OCI-LY1 (cell line): Measurements from ENCODE around the gene HLA-DQB1.
"Not testable (repeated sequence)": the region's sequence is repeated elsewhere in the genome, so short reads cannot be mapped to it uniquely, and the experiment has no call there.

ENCODE experiments used
- CTCF ChIP-seq: fragments of 200-600 bp; sonication (generic), shearing (Covaris generic); IDR thresholded peaks from 2 replicates; pipeline ENCODE4 v1.5.1; 2017; ENCODE audit warnings: mild to moderate bottlenecking, antibody characterized with exemption, low read length, moderate library complexity, mixed read lengths
- EZH2 ChIP-seq: fragments of 200-600 bp; sonication (generic), shearing (Covaris generic); IDR thresholded peaks from 2 replicates; pipeline ENCODE4 v1.8.0; 2017; ENCODE audit warnings: borderline replicate concordance, mixed run types, mild to moderate bottlenecking, antibody characterized with exemption, low read length, moderate library complexity, mixed read lengths

GRCh38 chr6:32671908-32672307 lies 5.5 kb upstream of the HLA-DQB1 start:
- TF ChIP-seq CTCF, EZH2: not testable (repeated sequence)
